Skeletal muscle satellite cell (primary cell): ENCODE measurements around the gene IDE.
"Not testable (repeated sequence)": the region's sequence is repeated elsewhere in the genome, so short reads cannot be mapped to it uniquely, and the experiment has no call there.

ENCODE experiments used
- H3K27me3 ChIP-seq: 2 replicates; pipeline ENCODE4 v1.7.0; 2013; ENCODE audit warnings: low read length; ENCODE audit not compliant: control insufficient read depth, insufficient read depth
- H3K36me3 ChIP-seq: 2 replicates; pipeline ENCODE4 v1.7.0; 2013; ENCODE audit warnings: mild to moderate bottlenecking, control low read depth, low read length; ENCODE audit not compliant: insufficient read depth
- H3K4me1 ChIP-seq: 2 replicates; pipeline ENCODE4 v1.7.0; 2013; ENCODE audit warnings: low read length; ENCODE audit not compliant: control insufficient read depth, insufficient read depth
- H3K4me2 ChIP-seq: 2 replicates; pipeline ENCODE4 v1.7.0; 2013; ENCODE audit warnings: mild to moderate bottlenecking, low read length
- H3K4me3 ChIP-seq: 2 replicates; pipeline ENCODE4 v1.7.0; 2013; ENCODE audit warnings: low read length
- H3K9ac ChIP-seq: 2 replicates; pipeline ENCODE4 v1.7.0; 2013; ENCODE audit warnings: mild to moderate bottlenecking, low read depth, low read length, moderate library complexity
- H3K9me3 ChIP-seq: replicated peaks from 2 replicates; pipeline ENCODE4 v1.7.0; 2013; ENCODE audit warnings: mild to moderate bottlenecking, control low read depth, low read length

Gene IDE

GRCh38 chr10:92411406-92411805 lies 162.5 kb downstream of the IDE start:
- H3K4me2 ChIP-seq, result no peak overlapping the region
- H3K9ac ChIP-seq, result no peak overlapping the region
- no peaks in the 10 kb centered on the region for H3K9me3 ChIP-seq
- H3K27me3 ChIP-seq, result peaks cover 13% of the 10 kb centered on the region
- no peak overlapping the region for H3K4me3 ChIP-seq
- H3K36me3 ChIP-seq, result no peaks in the 10 kb centered on the region
- H3K4me1 ChIP-seq, result peaks cover 8% of the 10 kb centered on the region

- Histone ChIP-seq H3K9me3 (no peaks in the 10 kb centered on the region), H3K36me3 (no peaks in the 10 kb centered on the region), H3K4me2 (no peak overlapping the region)
Measured at GRCh38 chr10:92410501-92410900, 163.4 kb downstream of the IDE start.

GRCh38 chr10:92408017-92408361 lies 165.9 kb downstream of the IDE start:
- Histone ChIP-seq H3K27me3 (peaks cover 26% of the 10 kb centered on the region), H3K9ac (no peak overlapping the region), H3K9me3 (no peaks in the 10 kb centered on the region), H3K36me3 (no peaks in the 10 kb centered on the region), H3K4me3 (no peak overlapping the region), H3K4me2 (no peak overlapping the region), H3K4me1 (peaks cover 8% of the 10 kb centered on the region)

More at GRCh38 chr10:92410501-92410900, 163.4 kb downstream of the IDE start:
- Histone ChIP-seq H3K27me3 (peaks cover 14% of the 10 kb centered on the region), H3K4me1 (peaks cover 8% of the 10 kb centered on the region), H3K4me3 (no peak overlapping the region), H3K9ac (no peak overlapping the region)

GRCh38 chr10:92407305-92408016 lies 166.4 kb downstream of the IDE start:
- no peak overlapping the region for H3K4me3 ChIP-seq

DNA sequence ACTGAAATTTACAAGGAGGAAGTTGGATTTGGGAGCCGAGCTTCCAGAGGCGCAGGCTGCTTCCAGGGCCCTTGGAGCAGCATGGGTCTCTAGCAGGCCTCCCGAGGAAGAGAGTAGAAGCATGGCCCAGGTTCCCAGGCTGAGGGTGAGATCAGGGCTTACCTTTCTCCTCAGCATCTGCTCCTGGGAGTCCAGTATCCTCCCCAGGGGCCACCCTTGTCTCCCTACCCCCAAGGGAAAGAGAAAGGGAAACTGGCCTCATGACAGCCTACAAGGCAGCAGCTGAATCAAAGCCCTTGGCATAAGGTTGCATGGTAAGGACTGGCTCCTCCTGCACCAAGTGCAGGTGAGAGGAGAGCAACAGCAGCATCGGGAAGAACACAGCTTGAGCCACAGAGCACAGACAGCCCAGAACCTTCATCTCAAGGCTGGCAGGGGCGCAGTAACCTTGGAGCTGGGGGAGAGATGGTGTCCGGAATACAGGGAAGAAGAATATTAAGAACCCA lies 168.4 kb downstream of the IDE start:
- Histone ChIP-seq H3K27me3 (peaks cover 24% of the 10 kb centered on the region), H3K4me3 (no peak overlapping the region), H3K36me3 (no peaks in the 10 kb centered on the region), H3K4me1 (peaks cover 8% of the 10 kb centered on the region), H3K9ac (no peak overlapping the region), H3K4me2 (no peak overlapping the region), H3K9me3 (no peaks in the 10 kb centered on the region)

More at GRCh38 chr10:92407305-92408016, 166.4 kb downstream of the IDE start:
- Histone ChIP-seq H3K9ac (no peak overlapping the region), H3K4me2 (peak overlapping the region; percentile 17), H3K36me3 (no peaks in the 10 kb centered on the region), H3K27me3 (peaks cover 28% of the 10 kb centered on the region), H3K4me1 (peaks cover 8% of the 10 kb centered on the region), H3K9me3 (no peaks in the 10 kb centered on the region)

DNA sequence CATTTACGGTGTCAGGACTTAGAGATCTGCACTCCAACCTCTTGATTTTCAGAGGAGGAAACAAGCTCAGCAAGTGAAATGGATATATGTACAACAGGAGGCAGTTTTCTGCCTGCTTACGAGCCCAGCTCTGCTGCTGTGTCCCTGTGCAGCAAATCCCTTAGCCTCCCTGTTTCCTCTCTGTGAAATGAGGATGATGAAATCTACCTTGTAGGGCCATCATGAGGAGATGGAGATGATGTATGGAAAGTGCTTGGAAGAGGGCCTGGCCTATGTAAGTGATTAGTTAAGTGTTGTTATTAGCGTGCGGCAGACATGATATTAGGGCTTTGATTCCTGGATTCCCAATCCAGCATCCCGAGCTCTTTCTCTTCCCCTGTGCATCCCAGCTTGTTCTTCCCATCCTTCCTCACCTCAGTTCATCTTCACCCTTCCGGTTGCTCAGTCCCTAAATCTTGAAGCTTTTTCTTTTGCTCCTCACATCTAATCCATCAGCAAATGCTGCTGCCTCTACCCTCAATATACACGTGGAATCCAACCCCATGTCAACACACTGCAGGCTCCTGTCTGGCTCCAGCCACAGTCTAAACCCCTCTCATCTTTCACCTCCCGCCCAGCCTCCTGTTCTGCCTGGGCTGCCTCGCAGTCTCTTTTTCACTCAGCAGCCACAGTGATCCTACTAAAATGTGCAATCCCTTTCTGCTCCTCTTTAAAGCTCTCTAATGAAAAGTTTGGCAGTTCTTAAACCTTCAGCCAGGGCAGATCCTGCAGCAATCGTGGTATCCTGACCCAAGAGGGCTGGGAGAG lies 169.1 kb downstream of the IDE start:
- no peak overlapping the region for H3K4me2 ChIP-seq
- no peak overlapping the region for H3K9ac ChIP-seq
- no peaks in the 10 kb centered on the region for H3K36me3 ChIP-seq
- H3K9me3 ChIP-seq, result no peaks in the 10 kb centered on the region
- peaks cover 24% of the 10 kb centered on the region for H3K27me3 ChIP-seq
- no peak overlapping the region for H3K4me3 ChIP-seq
- peaks cover 8% of the 10 kb centered on the region for H3K4me1 ChIP-seq

DNA sequence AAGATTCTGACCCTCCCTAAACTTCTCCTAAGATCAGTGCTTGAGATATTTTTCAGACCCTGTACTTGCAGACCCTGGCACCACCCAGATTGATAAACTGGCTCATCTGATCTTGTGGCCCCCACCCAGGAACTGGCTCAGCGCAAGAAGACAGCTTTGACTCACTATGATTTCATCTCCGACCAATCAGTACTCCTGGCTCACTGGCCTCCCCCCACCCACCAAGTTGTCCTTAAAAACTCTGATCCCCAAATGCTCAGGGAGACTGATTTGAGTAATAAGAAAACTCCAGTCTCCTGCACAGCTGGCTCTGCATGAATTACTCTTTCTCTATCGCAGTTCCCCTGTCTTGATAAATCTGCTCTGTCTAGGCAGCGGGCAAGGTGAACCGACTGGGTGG lies 171.7 kb downstream of the IDE start:
- H3K9me3 ChIP-seq, H3K9ac ChIP-seq, H3K36me3 ChIP-seq, H3K4me2 ChIP-seq, H3K4me1 ChIP-seq, H3K4me3 ChIP-seq: not testable (repeated sequence)
- peaks cover 20% of the 10 kb centered on the region for H3K27me3 ChIP-seq
